Mucosa of stomach (tissue), 1 donor: Measurements from ENCODE around the gene MAPK14.

Experiments
- H3K27me3 ChIP-seq: one replicate; pipeline ENCODE4 v1.7.0; 2013; ENCODE audit warnings: mild to moderate bottlenecking, low read length; ENCODE audit not compliant: control insufficient read depth, insufficient read depth
- H3K36me3 ChIP-seq: one replicate; pipeline ENCODE4 v1.7.0; 2013; ENCODE audit warnings: low read length; ENCODE audit not compliant: control insufficient read depth, insufficient read depth
- H3K4me1 ChIP-seq: one replicate; pipeline ENCODE4 v1.7.0; 2013; ENCODE audit warnings: mild to moderate bottlenecking, low read length; ENCODE audit not compliant: control insufficient read depth, insufficient read depth
- H3K4me3 ChIP-seq: one replicate; pipeline ENCODE4 v1.7.0; 2013; ENCODE audit warnings: low read length
- H3K9ac ChIP-seq: one replicate; pipeline ENCODE4 v1.7.0; 2013; ENCODE audit warnings: mild to moderate bottlenecking, low read length, moderate library complexity
- H3K9me3 ChIP-seq: one replicate; pipeline ENCODE4 v1.7.0; 2013; ENCODE audit warnings: mild to moderate bottlenecking, low read length, moderate library complexity; ENCODE audit not compliant: control insufficient read depth
- donor health status: Pancreatic carcinoma.

The MAPK14 gene

GRCh38 chr6:36136551-36136950 lies 108.9 kb downstream of the MAPK14 start:
- peaks cover 8% of the 10 kb centered on the region for H3K36me3 ChIP-seq
- H3K27me3 ChIP-seq: no peaks in the 10 kb centered on the region
- H3K9me3 ChIP-seq: no peaks in the 10 kb centered on the region

GRCh38 chr6:36138667-36139066 lies 111.1 kb downstream of the MAPK14 start:
- Histone ChIP-seq H3K9me3 (no peaks in the 10 kb centered on the region), H3K4me3 (no peak overlapping the region), H3K9ac (no peak overlapping the region), H3K36me3 (peaks cover 8% of the 10 kb centered on the region), H3K27me3 (no peaks in the 10 kb centered on the region), H3K4me1 (no peaks in the 10 kb centered on the region)

More at GRCh38 chr6:36136551-36136950, 108.9 kb downstream of the MAPK14 start:
- no peak overlapping the region for H3K4me3 ChIP-seq
- peaks cover 11% of the 10 kb centered on the region for H3K4me1 ChIP-seq
- no peak overlapping the region for H3K9ac ChIP-seq

- no peaks in the 10 kb centered on the region for H3K4me1 ChIP-seq
- H3K9ac ChIP-seq: no peak overlapping the region
- H3K9me3 ChIP-seq: no peaks in the 10 kb centered on the region
- H3K27me3 ChIP-seq: no peaks in the 10 kb centered on the region
- peaks cover 8% of the 10 kb centered on the region for H3K36me3 ChIP-seq
- no peak overlapping the region for H3K4me3 ChIP-seq
Observed at GRCh38 chr6:36139431-36139830, 111.8 kb downstream of the MAPK14 start.

- Histone ChIP-seq H3K9me3 (no peaks in the 10 kb centered on the region), H3K4me1 (no peaks in the 10 kb centered on the region), H3K27me3 (no peaks in the 10 kb centered on the region), H3K9ac (no peak overlapping the region), H3K4me3 (no peak overlapping the region), H3K36me3 (peaks cover 8% of the 10 kb centered on the region)
Observed at GRCh38 chr6:36139991-36140710, 112.5 kb downstream of the MAPK14 start.

GRCh38 chr6:36141091-36141490 lies 113.5 kb downstream of the MAPK14 start:
- peaks cover 4% of the 10 kb centered on the region for H3K36me3 ChIP-seq
- H3K27me3 ChIP-seq: no peaks in the 10 kb centered on the region
- H3K4me3 ChIP-seq: no peak overlapping the region
- no peaks in the 10 kb centered on the region for H3K4me1 ChIP-seq
- no peak overlapping the region for H3K9ac ChIP-seq
- H3K9me3 ChIP-seq: no peaks in the 10 kb centered on the region

GRCh38 chr6:36141961-36142360 lies 114.4 kb downstream of the MAPK14 start:
- no peak overlapping the region for H3K4me3 ChIP-seq
- H3K9me3 ChIP-seq: no peaks in the 10 kb centered on the region
- H3K27me3 ChIP-seq: no peaks in the 10 kb centered on the region
- no peak overlapping the region for H3K9ac ChIP-seq
- peaks cover 4% of the 10 kb centered on the region for H3K36me3 ChIP-seq
- no peaks in the 10 kb centered on the region for H3K4me1 ChIP-seq

GRCh38 chr6:36142971-36143838 lies 115.6 kb downstream of the MAPK14 start:
- Histone ChIP-seq H3K4me1 (no peaks in the 10 kb centered on the region), H3K9me3 (no peaks in the 10 kb centered on the region), H3K36me3 (peaks cover 4% of the 10 kb centered on the region), H3K4me3 (no peak overlapping the region), H3K9ac (no peak overlapping the region), H3K27me3 (no peaks in the 10 kb centered on the region)

- Histone ChIP-seq H3K27me3 (no peaks in the 10 kb centered on the region), H3K36me3 (no peaks in the 10 kb centered on the region), H3K9ac (no peak overlapping the region), H3K9me3 (no peaks in the 10 kb centered on the region), H3K4me3 (no peak overlapping the region), H3K4me1 (no peaks in the 10 kb centered on the region)
Observed at GRCh38 chr6:36145495-36145894, 117.9 kb downstream of the MAPK14 start.

- no peaks in the 10 kb centered on the region for H3K27me3 ChIP-seq
- no peaks in the 10 kb centered on the region for H3K4me1 ChIP-seq
- no peak overlapping the region for H3K4me3 ChIP-seq
- H3K9ac ChIP-seq: no peak overlapping the region
- no peaks in the 10 kb centered on the region for H3K36me3 ChIP-seq
- H3K9me3 ChIP-seq: no peaks in the 10 kb centered on the region
Observed at GRCh38 chr6:36147294-36147693, 119.7 kb downstream of the MAPK14 start.

- Histone ChIP-seq H3K9ac (no peak overlapping the region), H3K9me3 (no peaks in the 10 kb centered on the region), H3K4me3 (no peak overlapping the region), H3K36me3 (no peaks in the 10 kb centered on the region), H3K4me1 (no peaks in the 10 kb centered on the region), H3K27me3 (no peaks in the 10 kb centered on the region)
Observed at GRCh38 chr6:36149476-36149875, 121.9 kb downstream of the MAPK14 start.

- Histone ChIP-seq H3K4me3 (no peak overlapping the region), H3K9ac (no peak overlapping the region), H3K4me1 (no peaks in the 10 kb centered on the region), H3K36me3 (no peaks in the 10 kb centered on the region), H3K27me3 (no peaks in the 10 kb centered on the region), H3K9me3 (no peaks in the 10 kb centered on the region)
Observed at GRCh38 chr6:36150283-36150682, 122.7 kb downstream of the MAPK14 start.

- no peak overlapping the region for H3K4me3 ChIP-seq
- no peaks in the 10 kb centered on the region for H3K9me3 ChIP-seq
- no peaks in the 10 kb centered on the region for H3K4me1 ChIP-seq
- H3K9ac ChIP-seq: no peak overlapping the region
- no peaks in the 10 kb centered on the region for H3K27me3 ChIP-seq
- no peaks in the 10 kb centered on the region for H3K36me3 ChIP-seq
Observed at GRCh38 chr6:36154286-36154685, 126.7 kb downstream of the MAPK14 start.
